Loucy (cell line): ENCODE measurements around the gene OR8B8.

Source experiments
- CTCF ChIP-seq: fragments of 200-600 bp; sonication (generic); conservative IDR thresholded peaks from 2 replicates; pipeline ENCODE4 v1.5.1; 2014; ENCODE audit warnings: mild to moderate bottlenecking, antibody characterized with exemption, low read length
- EZH2phosphoT487 ChIP-seq: fragments of 200-600 bp; IDR thresholded peaks from 2 replicates; pipeline ENCODE4 v1.6.1; 2018; ENCODE audit warnings: antibody characterized with exemption, mild to moderate bottlenecking, moderate library complexity, borderline replicate concordance

GRCh38 chr11:124475265-124475664 is 29.8 kb upstream of the OR8B8 start:
- TF ChIP-seq CTCF = no peak
- TF ChIP-seq EZH2phosphoT487 = no peak
